SK-N-SH treated with all-trans-retinoic acid at 6 μM for 48 hours (cell line): Measurements from ENCODE around the gene CALML5.

Experiments
- ATAC-seq: fragments of 200-7000 bp; cut with Tn5 transposase; 3 replicates; pipeline ENCODE4 v1.9.1; 2020; ENCODE audit warnings: mild to moderate bottlenecking, moderate library complexity
- ARNTL ChIP-seq: fragments of 450-650 bp; formaldehyde crosslinking; IDR thresholded peaks from 2 replicates; pipeline ENCODE4 v1.5.0; 2020; ENCODE audit warnings: low read depth, mild to moderate bottlenecking, moderate library complexity, borderline replicate concordance
- BACH2 ChIP-seq: fragments of 250-450 bp; sonication (Bioruptor Pico); IDR thresholded peaks from 2 replicates; pipeline ENCODE4 v1.9.0; 2021; ENCODE audit warnings: mild to moderate bottlenecking, borderline replicate concordance
- CSRNP3 ChIP-seq: fragments of 250-450 bp; sonication (Bioruptor Pico); IDR thresholded peaks from 2 replicates; pipeline ENCODE4 v1.5.1; 2021; ENCODE audit warnings: mild to moderate bottlenecking, moderate library complexity
- ESRRG ChIP-seq: fragments of 250-450 bp; sonication (Bioruptor Pico); IDR thresholded peaks from 2 replicates; pipeline ENCODE4 v1.6.1; 2021; ENCODE audit warnings: mild to moderate bottlenecking
- GLIS3 ChIP-seq: fragments of 250-450 bp; sonication (Bioruptor Pico); IDR thresholded peaks from 2 replicates; pipeline ENCODE4 v1.5.0; 2020; ENCODE audit warnings: mild to moderate bottlenecking, moderate library complexity
- ISL1 ChIP-seq: fragments of 250-450 bp; sonication (Bioruptor Pico); IDR thresholded peaks from 2 replicates; pipeline ENCODE4 v2.1.2; 2022; ENCODE audit warnings: mild to moderate bottlenecking, moderate library complexity
- POU6F1 ChIP-seq: fragments of 250-450 bp; sonication (Bioruptor Pico); IDR thresholded peaks from 2 replicates; pipeline ENCODE4 v1.8.0; 2021; ENCODE audit warnings: low read depth, mild to moderate bottlenecking, moderate library complexity, borderline replicate concordance
- RARB ChIP-seq: fragments of 250-450 bp; sonication (Bioruptor Pico); IDR thresholded peaks from 2 replicates; pipeline ENCODE4 v1.8.0; 2021; ENCODE audit warnings: mild to moderate bottlenecking, moderate library complexity
- SNAI2 ChIP-seq: fragments of 250-450 bp; sonication (Bioruptor Pico); IDR thresholded peaks from 2 replicates; pipeline ENCODE4 v1.5.0; 2020; ENCODE audit warnings: mild to moderate bottlenecking, moderate library complexity
- TCF4 ChIP-seq: fragments of 250-450 bp; sonication (Bioruptor Pico); IDR thresholded peaks from 2 replicates; pipeline ENCODE4 v1.8.0; 2021; ENCODE audit warnings: mild to moderate bottlenecking, moderate library complexity, borderline replicate concordance
- TOX ChIP-seq: fragments of 250-450 bp; sonication (Bioruptor Pico); IDR thresholded peaks from 2 replicates; pipeline ENCODE4 v1.8.0; 2021; ENCODE audit warnings: mild to moderate bottlenecking, moderate library complexity, borderline replicate concordance
- TSHZ2 ChIP-seq: fragments of 250-450 bp; sonication (Bioruptor Pico); IDR thresholded peaks from 2 replicates; pipeline ENCODE4 v1.5.0; 2020; ENCODE audit warnings: mild to moderate bottlenecking, moderate library complexity
- ZC3H10 ChIP-seq: fragments of 250-450 bp; sonication (Bioruptor Pico); IDR thresholded peaks from 2 replicates; pipeline ENCODE4 v1.5.1; 2021; ENCODE audit warnings: mild to moderate bottlenecking, moderate library complexity
- ZFP3 ChIP-seq: fragments of 250-450 bp; sonication (Bioruptor Pico); IDR thresholded peaks from 2 replicates; pipeline ENCODE4 v1.5.0; 2020; ENCODE audit warnings: mild to moderate bottlenecking, moderate library complexity
- ZNF565 ChIP-seq: fragments of 450-650 bp; formaldehyde crosslinking; conservative IDR thresholded peaks from 2 replicates; pipeline ENCODE4 v1.5.0; 2020; ENCODE audit warnings: low read depth, mild to moderate bottlenecking, moderate library complexity
- ZNF70 ChIP-seq: fragments of 450-650 bp; formaldehyde crosslinking; IDR thresholded peaks from 2 replicates; pipeline ENCODE4 v1.5.0; 2020; ENCODE audit warnings: mild to moderate bottlenecking, moderate library complexity
- TF ChIP-seq, protein P1 (sequence below): fragments of 250-450 bp; sonication (Bioruptor Pico); IDR thresholded peaks from 2 replicates; pipeline ENCODE4 v1.8.0; 2020; ENCODE audit warnings: mild to moderate bottlenecking, moderate library complexity, borderline replicate concordance
- TF ChIP-seq, protein P2 (sequence below): fragments of 250-450 bp; sonication (Bioruptor Pico); IDR thresholded peaks from 2 replicates; pipeline ENCODE4 v1.5.1; 2020; ENCODE audit warnings: low read depth, mild to moderate bottlenecking, moderate library complexity

CALML5 gene

GRCh38 chr10:5490698-5491464 lies 8.5 kb downstream of the CALML5 start (continued):
- TF ChIP-seq TSHZ2 (CRISPR knock-in tag) (no peak), BACH2 (no peak)

DNA sequence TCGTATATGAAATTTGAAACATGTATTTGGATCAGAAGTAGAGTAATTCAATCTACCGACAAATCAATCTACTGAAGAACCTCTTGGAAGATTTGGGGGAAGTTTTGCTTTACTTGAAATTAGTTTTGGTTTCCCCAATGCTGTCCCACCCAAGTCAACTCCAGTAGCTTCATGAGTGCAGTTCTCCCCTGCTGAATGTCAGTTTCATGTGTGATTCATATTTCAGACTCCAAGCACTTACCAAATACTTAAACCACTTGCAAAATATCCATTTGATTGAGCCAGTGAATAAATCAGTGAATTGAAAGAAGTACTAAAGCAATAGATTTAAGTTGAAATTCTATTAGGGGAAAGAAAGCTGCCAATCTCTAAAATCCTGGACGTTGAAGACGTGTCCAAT lies 9.3 kb downstream of the CALML5 start:
- ATAC-seq = no peak
- TF ChIP-seq SNAI2 (CRISPR knock-in tag) (no peak), RARB (CRISPR knock-in tag) (no peak), CSRNP3 (CRISPR knock-in tag) (no peak), TOX (CRISPR knock-in tag) (no peak), ZFP3 (CRISPR knock-in tag) (no peak)

- TF ChIP-seq ZC3H10 (CRISPR knock-in tag) = no peak
- no peak for TF ChIP-seq TCF4 (CRISPR knock-in tag)
- no peak for TF ChIP-seq ARNTL (CRISPR knock-in tag)
- TF ChIP-seq GLIS3 (CRISPR knock-in tag) = no peak
- TF ChIP-seq, protein P1, sequence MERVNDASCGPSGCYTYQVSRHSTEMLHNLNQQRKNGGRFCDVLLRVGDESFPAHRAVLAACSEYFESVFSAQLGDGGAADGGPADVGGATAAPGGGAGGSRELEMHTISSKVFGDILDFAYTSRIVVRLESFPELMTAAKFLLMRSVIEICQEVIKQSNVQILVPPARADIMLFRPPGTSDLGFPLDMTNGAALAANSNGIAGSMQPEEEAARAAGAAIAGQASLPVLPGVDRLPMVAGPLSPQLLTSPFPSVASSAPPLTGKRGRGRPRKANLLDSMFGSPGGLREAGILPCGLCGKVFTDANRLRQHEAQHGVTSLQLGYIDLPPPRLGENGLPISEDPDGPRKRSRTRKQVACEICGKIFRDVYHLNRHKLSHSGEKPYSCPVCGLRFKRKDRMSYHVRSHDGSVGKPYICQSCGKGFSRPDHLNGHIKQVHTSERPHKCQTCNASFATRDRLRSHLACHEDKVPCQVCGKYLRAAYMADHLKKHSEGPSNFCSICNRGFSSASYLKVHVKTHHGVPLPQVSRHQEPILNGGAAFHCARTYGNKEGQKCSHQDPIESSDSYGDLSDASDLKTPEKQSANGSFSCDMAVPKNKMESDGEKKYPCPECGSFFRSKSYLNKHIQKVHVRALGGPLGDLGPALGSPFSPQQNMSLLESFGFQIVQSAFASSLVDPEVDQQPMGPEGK (CRISPR knock-in tag) = no peak
- no peak for TF ChIP-seq CSRNP3 (CRISPR knock-in tag)
- TF ChIP-seq, protein P2, sequence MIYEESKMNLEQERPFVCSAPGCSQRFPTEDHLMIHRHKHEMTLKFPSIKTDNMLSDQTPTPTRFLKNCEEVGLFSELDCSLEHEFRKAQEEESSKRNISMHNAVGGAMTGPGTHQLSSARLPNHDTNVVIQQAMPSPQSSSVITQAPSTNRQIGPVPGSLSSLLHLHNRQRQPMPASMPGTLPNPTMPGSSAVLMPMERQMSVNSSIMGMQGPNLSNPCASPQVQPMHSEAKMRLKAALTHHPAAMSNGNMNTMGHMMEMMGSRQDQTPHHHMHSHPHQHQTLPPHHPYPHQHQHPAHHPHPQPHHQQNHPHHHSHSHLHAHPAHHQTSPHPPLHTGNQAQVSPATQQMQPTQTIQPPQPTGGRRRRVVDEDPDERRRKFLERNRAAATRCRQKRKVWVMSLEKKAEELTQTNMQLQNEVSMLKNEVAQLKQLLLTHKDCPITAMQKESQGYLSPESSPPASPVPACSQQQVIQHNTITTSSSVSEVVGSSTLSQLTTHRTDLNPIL (CRISPR knock-in tag) = no peak
- TF ChIP-seq RARB (CRISPR knock-in tag) = no peak
- TF ChIP-seq POU6F1 (CRISPR knock-in tag) = no peak
- TF ChIP-seq ISL1 = no peak
- no peak for TF ChIP-seq BACH2
- no peak for TF ChIP-seq ZFP3 (CRISPR knock-in tag)
- no peak for TF ChIP-seq TSHZ2 (CRISPR knock-in tag)
- no peak for TF ChIP-seq ZNF70
- TF ChIP-seq ESRRG (CRISPR knock-in tag) = no peak
- no peak for TF ChIP-seq ZNF565 (CRISPR knock-in tag)
- ATAC-seq = no peak
These were observed 10.9 kb downstream of the CALML5 start for GRCh38 chr10:5488272-5489161.
